Measurements from ENCODE around the gene CTPS2.

Gene CTPS2

GRCh38 chrX:16592194-16592770, 120.2 kb downstream of the CTPS2 start:
- TF ChIP-seq CTCF (IDR thresholded peaks at IDR 0.05; ENCODE audit: low read depth, low read length, missing control alignments): no peak
- no peak for DNase-seq (ENCODE audit: low read depth)
- H3K4me3 ChIP-seq (ENCODE audit: low read depth, low read length): no peak overlapping the region

DNA sequence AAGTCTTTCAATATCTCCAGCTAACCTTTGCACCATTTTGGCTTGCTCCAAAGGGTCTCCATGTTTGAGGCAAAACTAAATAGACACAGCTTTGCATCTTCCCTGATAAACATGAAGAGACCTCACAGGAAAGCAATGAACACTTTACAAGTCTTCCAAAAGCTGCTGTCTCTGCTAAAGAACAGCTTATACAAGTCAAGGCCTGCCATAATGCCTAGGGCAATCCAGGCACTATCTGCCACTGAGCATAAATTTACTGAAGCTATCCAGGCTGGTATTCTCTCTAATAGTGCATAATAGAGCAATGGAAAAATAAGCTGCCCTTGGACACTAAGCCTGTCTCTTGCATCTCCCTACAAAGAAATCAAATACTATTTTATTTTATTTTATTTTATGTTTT, 122.6 kb downstream of the CTPS2 start:
- no peak for DNase-seq (ENCODE audit: low read depth)
- TF ChIP-seq CTCF (IDR thresholded peaks at IDR 0.05; ENCODE audit: low read depth, low read length, missing control alignments): no peak
- H3K4me3 ChIP-seq (ENCODE audit: low read depth, low read length): no peak overlapping the region

DNA sequence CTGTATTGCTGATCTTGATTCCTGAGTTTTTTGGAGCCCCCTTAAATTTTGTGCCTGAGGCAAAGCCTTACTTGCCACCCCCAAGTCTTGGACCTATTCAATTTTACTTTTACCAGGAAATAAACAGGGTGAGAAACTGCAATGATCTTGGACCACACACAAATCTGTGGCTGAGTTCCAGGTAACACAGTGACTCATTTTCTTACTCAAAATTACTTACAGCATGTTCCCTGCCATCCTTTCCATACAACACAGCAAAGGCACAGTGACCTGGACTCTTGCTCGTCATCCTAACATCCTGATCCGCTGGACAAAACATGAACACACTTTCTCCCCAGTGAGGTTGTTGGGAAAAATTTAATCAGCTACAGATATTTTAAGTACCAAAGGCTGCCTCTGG, 123.3 kb downstream of the CTPS2 start:
- no peak for DNase-seq (ENCODE audit: low read depth)
- H3K4me3 ChIP-seq (ENCODE audit: low read depth, low read length): no peak overlapping the region
- TF ChIP-seq CTCF (IDR thresholded peaks at IDR 0.05; ENCODE audit: low read depth, low read length, missing control alignments): no peak

- TF ChIP-seq CTCF (IDR thresholded peaks at IDR 0.05; ENCODE audit: low read depth, low read length, missing control alignments): no peak
- DNase-seq (ENCODE audit: low read depth): no peak
- H3K4me3 ChIP-seq (ENCODE audit: low read depth, low read length): no peak overlapping the region
Observed at GRCh38 chrX:16588266-16588665, 124.2 kb downstream of the CTPS2 start.

DNA sequence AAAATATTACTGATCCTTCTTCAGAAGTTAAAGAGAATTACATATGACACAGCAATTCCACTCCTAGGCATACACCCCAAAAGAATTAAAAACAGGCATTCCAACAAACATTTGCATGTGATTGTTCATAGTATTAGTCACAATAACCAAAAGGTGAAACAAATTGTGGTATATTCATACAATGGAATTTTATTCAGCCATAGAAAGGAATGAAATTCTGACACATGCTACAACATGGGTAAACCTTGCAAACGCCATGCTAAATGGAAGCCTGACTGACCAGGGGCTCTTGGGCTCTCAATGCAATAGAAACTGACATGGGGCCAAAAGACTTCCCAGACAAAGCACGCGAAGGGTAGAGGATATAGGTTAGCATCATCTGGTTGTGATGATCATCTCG, 124.6 kb downstream of the CTPS2 start:
- no peak for TF ChIP-seq CTCF (IDR thresholded peaks at IDR 0.05; ENCODE audit: low read depth, low read length, missing control alignments)
- no peak for DNase-seq (ENCODE audit: low read depth)
- H3K4me3 ChIP-seq (ENCODE audit: low read depth, low read length): no peak overlapping the region

- no peak overlapping the region for H3K4me3 ChIP-seq (ENCODE audit: low read depth, low read length)
- no peak for TF ChIP-seq CTCF (IDR thresholded peaks at IDR 0.05; ENCODE audit: low read depth, low read length, missing control alignments)
- no peak for DNase-seq (ENCODE audit: low read depth)
Observed at GRCh38 chrX:16586377-16587112, 125.9 kb downstream of the CTPS2 start.

Measured in GM12864 (cell line).